ENCODE measurements around the gene LRMDA.

- TF ChIP-seq, protein P1, sequence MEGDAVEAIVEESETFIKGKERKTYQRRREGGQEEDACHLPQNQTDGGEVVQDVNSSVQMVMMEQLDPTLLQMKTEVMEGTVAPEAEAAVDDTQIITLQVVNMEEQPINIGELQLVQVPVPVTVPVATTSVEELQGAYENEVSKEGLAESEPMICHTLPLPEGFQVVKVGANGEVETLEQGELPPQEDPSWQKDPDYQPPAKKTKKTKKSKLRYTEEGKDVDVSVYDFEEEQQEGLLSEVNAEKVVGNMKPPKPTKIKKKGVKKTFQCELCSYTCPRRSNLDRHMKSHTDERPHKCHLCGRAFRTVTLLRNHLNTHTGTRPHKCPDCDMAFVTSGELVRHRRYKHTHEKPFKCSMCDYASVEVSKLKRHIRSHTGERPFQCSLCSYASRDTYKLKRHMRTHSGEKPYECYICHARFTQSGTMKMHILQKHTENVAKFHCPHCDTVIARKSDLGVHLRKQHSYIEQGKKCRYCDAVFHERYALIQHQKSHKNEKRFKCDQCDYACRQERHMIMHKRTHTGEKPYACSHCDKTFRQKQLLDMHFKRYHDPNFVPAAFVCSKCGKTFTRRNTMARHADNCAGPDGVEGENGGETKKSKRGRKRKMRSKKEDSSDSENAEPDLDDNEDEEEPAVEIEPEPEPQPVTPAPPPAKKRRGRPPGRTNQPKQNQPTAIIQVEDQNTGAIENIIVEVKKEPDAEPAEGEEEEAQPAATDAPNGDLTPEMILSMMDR (conservative IDR thresholded peaks at IDR 0.05; ENCODE audit: low read depth, low read length), result no peak
- TF ChIP-seq EZH2 (IDR thresholded peaks at IDR 0.05; ENCODE audit: borderline replicate concordance, low read depth, low read length, poor library complexity, severe bottlenecking), result no peak
Observed at GRCh38 chr10:75596930-75597620, 165.7 kb downstream of the LRMDA start.
